CD4-positive, alpha-beta T cell treated with Interleukin-17A for 1 hour (primary cell): ENCODE measurements around the gene TGFB1.
"Not testable (repeated sequence)": the region's sequence is repeated elsewhere in the genome, so short reads cannot be mapped to it uniquely, and the experiment has no call there.

Source experiments
- DNase-seq: peaks from one replicate; pipeline ENCODE4 v3.0.0-alpha.2; 2020

The TGFB1 gene

GRCh38 chr19:41353466-41354342 is at the start of gene TGFB1:
Gene TGFB1 (minus strand): TSS chr19:41353922. CDS start chr19:41353044, 878 bp downstream.
- peak; percentile 96 for DNase-seq

- DNase-seq: no peak
These were observed 48.3 kb upstream of the TGFB1 start for GRCh38 chr19:41402010-41402409.

GRCh38 chr19:41401483-41401882 is 47.8 kb upstream of the TGFB1 start:
- no peak for DNase-seq

GRCh38 chr19:41399525-41399924 is 45.8 kb upstream of the TGFB1 start:
- DNase-seq: no peak

- DNase-seq: no peak
These were observed 45.4 kb upstream of the TGFB1 start for GRCh38 chr19:41399091-41399490.

GRCh38 chr19:41398598-41398997 is 44.9 kb upstream of the TGFB1 start:
- DNase-seq: no peak

- DNase-seq: no peak
These were observed 44.3 kb upstream of the TGFB1 start for GRCh38 chr19:41398050-41398418.

- peak; percentile 100 for DNase-seq
These were observed 43.6 kb upstream of the TGFB1 start, which contains the start of the genes BCKDHA and EXOSC5 for GRCh38 chr19:41397086-41398049. Gene BCKDHA (plus strand): TSS chr19:41397818. CDS start chr19:41397828, 10 bp downstream. Gene EXOSC5 (minus strand): TSS chr19:41397359. CDS start chr19:41397328, 31 bp downstream.

- no peak for DNase-seq
These were observed 41.6 kb upstream of the TGFB1 start for GRCh38 chr19:41395355-41395754.

- no peak for DNase-seq
These were observed 39.1 kb upstream of the TGFB1 start for GRCh38 chr19:41392775-41393174.

- no peak for DNase-seq
These were observed 37.9 kb upstream of the TGFB1 start for GRCh38 chr19:41391618-41392017.

GRCh38 chr19:41386442-41386841 is 32.7 kb upstream of the TGFB1 start:
- DNase-seq: no peak

- no peak for DNase-seq
These were observed 30.6 kb upstream of the TGFB1 start for GRCh38 chr19:41384351-41384750.

- DNase-seq: not testable (repeated sequence)
These were observed 27.8 kb upstream of the TGFB1 start for GRCh38 chr19:41381536-41381935.

- DNase-seq: no peak
These were observed 24.4 kb upstream of the TGFB1 start for GRCh38 chr19:41377977-41378709.

- DNase-seq: no peak
These were observed 23.3 kb upstream of the TGFB1 start for GRCh38 chr19:41376998-41377365.

GRCh38 chr19:41376241-41376997 is 22.7 kb upstream of the TGFB1 start, which contains the start of gene TMEM91:
Gene TMEM91 (plus strand): TSS chr19:41376533. CDS start chr19:41378310, 1,777 bp downstream.
- DNase-seq: peak; percentile 35

- DNase-seq: no peak
These were observed 20.3 kb upstream of the TGFB1 start for GRCh38 chr19:41373993-41374392.

- no peak for DNase-seq
These were observed 18.8 kb upstream of the TGFB1 start for GRCh38 chr19:41372501-41372900.

GRCh38 chr19:41371541-41371940 is 17.8 kb upstream of the TGFB1 start:
- DNase-seq: no peak

- DNase-seq: not testable (repeated sequence)
These were observed 17.4 kb upstream of the TGFB1 start for GRCh38 chr19:41371119-41371518.

- no peak for DNase-seq
These were observed 16.0 kb upstream of the TGFB1 start for GRCh38 chr19:41369769-41370168.
